GM12875 (cell line): Measurements from ENCODE around the gene PLSCR1.

Experiments used
- H3K4me3 ChIP-seq: one replicate; pipeline ENCODE4 v1.5.1; 2011; ENCODE audit warnings: low read depth, low read length, control low read depth
- CTCF ChIP-seq: IDR thresholded peaks from 2 replicates; pipeline ENCODE4 v1.5.1; 2011; ENCODE audit warnings: low read depth, mild to moderate bottlenecking, control low read depth, inconsistent platforms, low read length, moderate library complexity, borderline replicate concordance; ENCODE audit not compliant: insufficient read depth

The PLSCR1 gene, protein sequence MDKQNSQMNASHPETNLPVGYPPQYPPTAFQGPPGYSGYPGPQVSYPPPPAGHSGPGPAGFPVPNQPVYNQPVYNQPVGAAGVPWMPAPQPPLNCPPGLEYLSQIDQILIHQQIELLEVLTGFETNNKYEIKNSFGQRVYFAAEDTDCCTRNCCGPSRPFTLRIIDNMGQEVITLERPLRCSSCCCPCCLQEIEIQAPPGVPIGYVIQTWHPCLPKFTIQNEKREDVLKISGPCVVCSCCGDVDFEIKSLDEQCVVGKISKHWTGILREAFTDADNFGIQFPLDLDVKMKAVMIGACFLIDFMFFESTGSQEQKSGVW

GRCh38 chr3:146544002-146544928 lies at the start of gene PLSCR1:
PLSCR1 (minus strand) TSS chr3:146544607; CDS start chr3:146536552, 8,055 bp downstream.
- peak within 1 kb of the TSS; percentile 88 for H3K4me3 ChIP-seq
- TF ChIP-seq CTCF, result no peak

DNA sequence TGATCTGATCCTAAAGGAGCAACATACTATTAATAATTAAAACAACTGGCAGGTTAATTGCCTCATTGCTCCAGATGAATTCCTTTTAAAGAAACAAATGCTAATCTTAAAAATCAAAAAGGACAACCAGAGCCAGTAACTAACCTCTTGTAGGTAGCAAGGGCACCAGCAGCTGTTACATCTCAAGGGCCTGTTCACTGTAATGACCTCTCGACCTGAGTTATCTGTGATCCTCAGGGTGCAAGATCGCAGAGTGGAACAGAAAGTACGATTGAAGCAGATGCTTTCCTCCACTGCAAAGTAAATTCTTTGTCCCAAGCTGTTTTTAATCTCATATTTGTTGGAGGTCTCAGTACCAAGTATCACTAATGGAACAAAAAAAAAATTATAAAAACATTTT lies 49.4 kb upstream of the PLSCR1 start:
- H3K4me3 ChIP-seq, result no peak overlapping the region
- no peak for TF ChIP-seq CTCF

DNA sequence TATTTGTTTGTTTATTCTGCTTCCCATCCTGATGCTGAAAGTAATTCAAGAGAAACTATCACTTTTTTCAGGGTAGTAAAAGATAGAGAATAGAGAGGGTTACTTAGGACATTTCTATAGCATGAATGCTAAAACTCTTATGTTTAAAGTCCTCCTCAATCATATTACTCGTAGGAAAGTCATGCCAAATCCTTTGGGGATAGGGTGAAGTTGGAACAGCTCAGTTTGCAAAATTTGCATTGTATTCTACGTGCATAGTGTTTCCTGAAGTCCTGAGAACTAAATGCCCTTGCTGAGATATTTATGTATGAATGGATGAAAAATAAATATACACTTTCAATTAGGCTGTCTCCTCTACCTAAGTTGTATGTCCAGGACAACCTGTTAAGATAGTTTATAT lies 46.1 kb upstream of the PLSCR1 start:
- TF ChIP-seq CTCF, result no peak
- no peak overlapping the region for H3K4me3 ChIP-seq

- 0 out of 2 replicates have a peak, but pooled peaks have one; percentile 18 for TF ChIP-seq CTCF
- no peak overlapping the region for H3K4me3 ChIP-seq
These were observed 45.6 kb upstream of the PLSCR1 start for GRCh38 chr3:146589899-146590508.

DNA sequence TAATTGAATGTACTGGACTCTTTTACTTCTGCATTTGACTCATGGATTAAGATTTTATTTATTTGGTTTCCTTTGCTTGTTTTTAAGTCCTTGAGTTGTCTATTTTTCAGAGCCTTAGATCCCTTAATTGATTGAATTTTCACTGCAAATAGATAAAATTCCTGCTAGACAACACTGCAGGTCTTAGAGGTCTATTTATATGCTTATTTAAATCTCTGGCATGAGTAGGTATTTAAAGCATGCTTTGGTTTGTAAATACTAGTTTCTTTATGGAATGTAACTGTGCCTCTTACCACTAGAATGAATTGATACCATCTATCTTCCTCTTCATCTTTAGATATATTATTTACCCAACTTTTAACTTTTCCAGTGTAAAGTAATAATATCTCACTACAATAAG lies 40.7 kb upstream of the PLSCR1 start:
- no peak overlapping the region for H3K4me3 ChIP-seq
- TF ChIP-seq CTCF, result no peak

- no peak for TF ChIP-seq CTCF
- no peak overlapping the region for H3K4me3 ChIP-seq
These were observed 37.6 kb upstream of the PLSCR1 start for GRCh38 chr3:146581951-146582467.
